Stimulated activated CD8-positive, alpha-beta memory T cell treated with anti-CD3 and anti-CD28 coated beads, Interleukin-4, amount 100 ng/mL, for 24 hours (primary cell): ENCODE data around the gene SCG3.

Experiments
- DNase-seq: peaks from one replicate; pipeline ENCODE4 v3.0.0-alpha.2; 2020; ENCODE audit warnings: low read depth

The SCG3 gene

DNA sequence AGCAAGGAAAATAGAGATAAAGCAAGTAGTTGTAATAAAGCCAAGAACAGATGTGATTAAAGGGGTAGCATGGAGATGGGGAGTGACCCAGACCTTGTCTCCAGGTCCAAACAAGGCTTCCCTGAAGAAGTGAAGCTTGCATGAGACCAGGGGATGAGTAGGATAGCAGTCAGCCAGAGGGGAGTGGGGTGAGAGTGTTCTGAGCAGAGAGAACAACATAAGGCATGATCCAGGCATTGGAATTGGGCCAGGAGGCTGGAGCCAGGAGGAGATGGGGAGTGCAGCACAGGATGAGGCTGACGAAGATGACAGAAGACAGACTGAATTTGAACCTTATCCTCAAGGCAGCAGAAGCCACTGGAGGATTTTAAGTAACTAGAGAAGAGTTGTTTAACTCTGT, 77.3 kb downstream of the SCG3 start:
- DNase-seq, result no peak

DNA sequence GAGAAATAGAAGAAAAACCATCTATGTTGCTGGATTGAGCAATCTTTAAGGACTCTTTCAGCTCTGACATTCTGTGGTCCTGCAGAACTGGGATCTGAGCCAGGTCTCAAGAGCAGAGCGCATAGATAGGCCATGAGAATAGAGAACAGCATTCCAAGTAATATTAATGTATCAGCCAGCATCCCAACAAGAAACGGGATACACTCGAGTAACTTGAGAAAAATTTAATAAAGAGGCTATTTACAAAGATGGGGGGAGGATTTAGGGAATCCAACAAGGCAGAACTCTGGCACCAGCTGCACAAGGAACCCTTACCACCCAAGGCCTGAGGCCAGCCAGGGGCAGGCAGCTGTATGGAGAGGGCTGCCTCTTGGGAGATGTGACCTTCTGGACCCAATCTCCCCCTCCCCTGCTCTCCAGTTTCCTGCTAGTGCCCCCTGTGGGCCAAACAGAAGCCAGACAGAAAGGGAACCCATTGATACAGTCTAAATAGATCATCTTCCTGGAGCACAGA, 78.3 kb downstream of the SCG3 start:
- no peak for DNase-seq

DNA sequence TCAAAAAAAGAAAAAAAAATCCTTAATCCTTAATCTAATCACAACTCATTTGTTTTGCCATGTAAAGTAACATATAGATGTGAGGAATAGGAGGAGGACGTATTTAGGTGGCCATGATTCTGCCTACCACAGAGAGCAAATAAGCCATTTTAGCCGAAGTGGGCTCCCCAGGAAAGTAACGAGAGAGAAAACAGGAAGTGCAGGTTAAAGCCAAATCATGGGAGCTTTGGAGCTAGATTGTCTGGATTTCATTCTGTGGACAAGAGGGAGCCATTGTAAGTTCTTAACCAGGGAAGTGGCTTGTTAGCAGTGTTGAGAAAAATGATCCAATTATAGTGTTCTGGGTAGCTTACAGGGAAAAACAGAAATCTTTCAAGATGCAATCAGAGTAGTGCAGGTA, 79.5 kb downstream of the SCG3 start:
- DNase-seq, result no peak

DNA sequence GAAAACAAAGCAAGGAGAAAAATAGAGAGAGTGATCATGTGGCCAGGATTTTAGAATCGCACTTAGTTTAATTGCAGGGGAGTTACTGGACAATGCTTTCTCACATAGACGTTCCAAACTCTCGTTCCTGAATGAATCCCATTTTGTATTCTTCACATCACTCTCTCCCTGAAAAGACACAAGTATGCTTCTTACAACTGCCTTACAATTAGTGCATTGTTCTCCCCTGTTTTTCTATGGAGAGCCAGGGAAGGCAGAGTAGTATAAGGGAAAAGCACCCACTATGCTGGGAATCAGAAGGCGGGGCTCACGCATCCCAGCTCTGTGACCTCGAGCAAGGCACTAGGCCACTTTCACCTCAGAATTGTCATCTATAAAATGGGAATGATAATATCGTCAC, 84.4 kb downstream of the SCG3 start:
- DNase-seq, result no peak

DNA sequence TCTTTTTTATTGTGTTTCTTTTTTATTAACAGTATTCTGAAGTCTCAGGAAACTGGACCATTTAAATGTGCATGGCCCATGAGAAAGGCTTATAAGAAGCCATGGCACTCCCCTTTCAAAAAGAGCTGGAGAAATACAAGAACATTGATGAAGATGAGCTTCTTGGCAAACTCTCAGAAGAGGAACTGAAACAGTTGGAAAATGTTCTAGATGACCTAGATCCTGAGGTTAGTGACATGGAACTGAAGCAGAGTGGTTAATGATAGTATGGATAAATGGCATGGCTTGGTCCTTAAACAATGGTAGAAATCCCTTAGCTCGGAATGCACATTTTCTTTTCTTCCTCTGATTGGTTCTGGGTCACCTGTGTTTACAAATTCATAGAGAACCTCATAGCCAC, 85.0 kb downstream of the SCG3 start:
- no peak for DNase-seq

DNA sequence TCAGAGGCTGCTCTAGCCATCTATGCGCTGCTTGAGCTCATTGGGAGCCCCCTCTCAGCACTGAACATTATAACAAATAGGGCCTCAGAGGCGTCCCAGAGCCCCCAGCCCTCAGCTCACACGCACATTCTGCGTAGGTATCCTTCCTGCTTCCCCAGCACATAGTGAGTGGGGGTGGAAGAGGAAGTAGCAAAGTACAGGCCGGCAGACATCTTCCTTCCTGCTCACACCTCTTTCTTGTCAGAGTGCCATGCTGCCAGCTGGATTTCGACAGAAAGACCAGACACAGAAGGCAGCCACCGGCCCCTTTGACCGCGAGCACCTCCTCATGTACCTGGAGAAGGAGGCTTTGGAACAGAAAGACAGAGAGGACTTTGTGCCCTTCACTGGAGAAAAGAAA, 86.7 kb downstream of the SCG3 start:
- DNase-seq, result no peak
